ENCODE results near the gene LAGE3. TPM values are rescaled to one million over a fixed set of nuclear protein-coding genes. Genes with fewer than 3 reads are reported as not detected.

LAGE3 gene
- total RNA-seq, 2 experiments from 2014 or later, result 49.6 to 51.0 TPM

- no peaks in the 10 kb centered on the region for H3K9me3 Mint-ChIP-seq (ENCODE audit: insufficient read depth)
- no peak overlapping the region for H3K4me3 Mint-ChIP-seq
- ATAC-seq (no peak), DNase-seq (no peak)
- POLR2A ChIA-PET, result no interaction called here
- peaks cover under 1% of the 10 kb centered on the region for H3K36me3 Mint-ChIP-seq (ENCODE audit: low read depth)
- H3K4me1 Mint-ChIP-seq (ENCODE audit: low read depth), result peaks cover 5% of the 10 kb centered on the region
- H3K27me3 Mint-ChIP-seq (ENCODE audit: low read depth), result no peaks in the 10 kb centered on the region
- no peak overlapping the region for H3K27ac Mint-ChIP-seq
- CTCF ChIA-PET, result no interaction called here
Observed at GRCh38 chrX:154494715-154495114, 15.6 kb upstream of the LAGE3 start.

GRCh38 chrX:154490414-154491083, 11.5 kb upstream of the LAGE3 start, which contains the start of gene SLC10A3:
TSS of gene SLC10A3 (minus strand) at chrX:154490629. CDS start at chrX:154488940, 1,689 bp downstream.
- POLR2A ChIA-PET, result interaction anchor here (0.7 to 1.6 kb wide), 6 partner anchors 9 to 91 kb away, joined by 3 to 6 read pairs (median 3); partner anchors contain the start of genes FAM3A and PLXNA3
- Mint-ChIP-seq H3K4me1 (ENCODE audit: low read depth) (peaks cover 24% of the 10 kb centered on the region), H3K4me3 (peak within 1 kb of the TSS; percentile 85), H3K36me3 (ENCODE audit: low read depth) (peaks cover 13% of the 10 kb centered on the region), H3K27me3 (ENCODE audit: low read depth) (no peaks in the 10 kb centered on the region), H3K9me3 (ENCODE audit: insufficient read depth) (no peaks in the 10 kb centered on the region), H3K27ac (peak within 1 kb of the TSS; percentile 96)
- ATAC-seq (peak; percentile 92), DNase-seq (peak; percentile 92)
- CTCF ChIA-PET, result interaction anchor here (1.2 to 2.2 kb wide), 7 partner anchors 9 to 93 kb away, joined by 3 to 6 read pairs (median 5); partner anchors contain the start of gene RPL10

- Mint-ChIP-seq H3K27ac (peak overlapping the region; percentile 91), H3K36me3 (ENCODE audit: low read depth) (peaks cover 16% of the 10 kb centered on the region), H3K4me1 (ENCODE audit: low read depth) (peaks cover 24% of the 10 kb centered on the region), H3K4me3 (peak overlapping the region; percentile 85), H3K9me3 (ENCODE audit: insufficient read depth) (no peaks in the 10 kb centered on the region), H3K27me3 (ENCODE audit: low read depth) (no peaks in the 10 kb centered on the region)
- DNase-seq (peak; percentile 53), ATAC-seq (peak; percentile 31)
- CTCF ChIA-PET, result interaction anchor here (1.2 to 2.2 kb wide), 7 partner anchors 9 to 92 kb away, joined by 3 to 7 read pairs (median 5); partner anchors contain the start of gene RPL10
- POLR2A ChIA-PET, result interaction anchor here (0.6 to 1.6 kb wide), 7 partner anchors 9 to 91 kb away, joined by 3 to 6 read pairs (median 3); partner anchors contain the start of genes FAM3A and PLXNA3
Observed at GRCh38 chrX:154490021-154490413, 10.9 kb upstream of the LAGE3 start.

GRCh38 chrX:154489182-154489581, 10.1 kb upstream of the LAGE3 start:
- ATAC-seq (no peak), DNase-seq (no peak)
- ChIA-PET CTCF (interaction anchor here (1.2 to 1.8 kb wide), 4 partner anchors 30 to 90 kb away, joined by 3 to 7 read pairs (median 6); partner anchors contain the start of gene RPL10), POLR2A (interaction anchor here (0.5 to 0.9 kb wide), 6 partner anchors 11 to 91 kb away, joined by 3 to 4 read pairs (median 4); partner anchors contain the start of gene RPL10)
- H3K9me3 Mint-ChIP-seq (ENCODE audit: insufficient read depth), result no peaks in the 10 kb centered on the region
- no peaks in the 10 kb centered on the region for H3K27me3 Mint-ChIP-seq (ENCODE audit: low read depth)
- peaks cover 28% of the 10 kb centered on the region for H3K4me1 Mint-ChIP-seq (ENCODE audit: low read depth)
- peak overlapping the region; percentile 85 for H3K4me3 Mint-ChIP-seq
- H3K27ac Mint-ChIP-seq, result peak overlapping the region; percentile 91
- H3K36me3 Mint-ChIP-seq (ENCODE audit: low read depth), result peaks cover 19% of the 10 kb centered on the region

- H3K4me1 Mint-ChIP-seq (ENCODE audit: low read depth), result peaks cover 33% of the 10 kb centered on the region
- peaks cover 22% of the 10 kb centered on the region for H3K36me3 Mint-ChIP-seq (ENCODE audit: low read depth)
- ChIA-PET CTCF (interaction anchor here (1.2 to 1.8 kb wide), 3 partner anchors 29 to 39 kb away, joined by 3 to 7 read pairs (median 4); no protein-coding TSS in a partner anchor), POLR2A (interaction anchor here (0.5 to 1.6 kb wide), 4 partner anchors 11 to 90 kb away, joined by 3 to 4 read pairs (median 4); no protein-coding TSS in a partner anchor)
- no peaks in the 10 kb centered on the region for H3K27me3 Mint-ChIP-seq (ENCODE audit: low read depth)
- H3K27ac Mint-ChIP-seq, result no peak overlapping the region
- H3K4me3 Mint-ChIP-seq, result peak overlapping the region; percentile 85
- ATAC-seq (no peak), DNase-seq (no peak)
- H3K9me3 Mint-ChIP-seq (ENCODE audit: insufficient read depth), result no peaks in the 10 kb centered on the region
Observed at GRCh38 chrX:154488336-154489075, 9.4 kb upstream of the LAGE3 start.

GRCh38 chrX:154487518-154488290, 8.6 kb upstream of the LAGE3 start:
- CTCF ChIA-PET, result interaction anchor here (1.8 kb wide), 1 partner anchor 39 kb away, joined by 4 read pairs; no protein-coding TSS in a partner anchor
- no peak for DNase-seq
- H3K27ac Mint-ChIP-seq, result no peak overlapping the region
- H3K4me1 Mint-ChIP-seq (ENCODE audit: low read depth), result peaks cover 37% of the 10 kb centered on the region
- H3K27me3 Mint-ChIP-seq (ENCODE audit: low read depth), result no peaks in the 10 kb centered on the region
- ATAC-seq, result no peak
- H3K36me3 Mint-ChIP-seq (ENCODE audit: low read depth), result peaks cover 25% of the 10 kb centered on the region
- POLR2A ChIA-PET, result interaction anchor here (0.6 to 2.4 kb wide), 5 partner anchors 29 to 139 kb away, joined by 3 to 8 read pairs (median 4); partner anchors contain the start of gene FAM3A
- no peak overlapping the region for H3K4me3 Mint-ChIP-seq
- no peaks in the 10 kb centered on the region for H3K9me3 Mint-ChIP-seq (ENCODE audit: insufficient read depth)

- Mint-ChIP-seq H3K36me3 (ENCODE audit: low read depth) (peaks cover 25% of the 10 kb centered on the region), H3K9me3 (ENCODE audit: insufficient read depth) (no peaks in the 10 kb centered on the region), H3K4me3 (peak within 1 kb of the TSS; percentile 77), H3K4me1 (ENCODE audit: low read depth) (peaks cover 41% of the 10 kb centered on the region), H3K27me3 (ENCODE audit: low read depth) (no peaks in the 10 kb centered on the region), H3K27ac (peak within 1 kb of the TSS; percentile 77)
- ATAC-seq (peak; percentile 10), DNase-seq (peak; percentile 57)
- CTCF ChIA-PET, result interaction anchor here (1.8 kb wide), 1 partner anchor 40 kb away, joined by 4 read pairs; no protein-coding TSS in a partner anchor
- POLR2A ChIA-PET, result interaction anchor here (0.6 to 2.4 kb wide), 5 partner anchors 30 to 138 kb away, joined by 3 to 8 read pairs (median 3); partner anchors contain the start of genes FAM3A and RPL10
Observed at GRCh38 chrX:154486396-154487207, 7.5 kb upstream of the LAGE3 start, which contains the start of gene UBL4A. TSS of gene UBL4A (minus strand) at chrX:154486615. CDS start at chrX:154486584, 31 bp downstream.

GRCh38 chrX:154486052-154486395, 6.9 kb upstream of the LAGE3 start:
- Mint-ChIP-seq H3K9me3 (ENCODE audit: insufficient read depth) (no peaks in the 10 kb centered on the region), H3K27me3 (ENCODE audit: low read depth) (no peaks in the 10 kb centered on the region), H3K4me3 (peak overlapping the region; percentile 69), H3K4me1 (ENCODE audit: low read depth) (peaks cover 36% of the 10 kb centered on the region), H3K36me3 (ENCODE audit: low read depth) (peaks cover 25% of the 10 kb centered on the region), H3K27ac (no peak overlapping the region)
- ChIA-PET CTCF (no interaction called here), POLR2A (interaction anchor here (0.9 to 2.4 kb wide), 3 partner anchors 27 to 88 kb away, joined by 3 to 8 read pairs (median 3); partner anchors contain the start of genes FAM3A and RPL10)
- DNase-seq, result peak; percentile 49
- ATAC-seq, result peak; percentile 12

GRCh38 chrX:154485150-154486051, 6.3 kb upstream of the LAGE3 start:
- H3K36me3 Mint-ChIP-seq (ENCODE audit: low read depth), result peaks cover 25% of the 10 kb centered on the region
- POLR2A ChIA-PET, result interaction anchor here (0.5 to 2.4 kb wide), 4 partner anchors 27 to 87 kb away, joined by 3 to 8 read pairs (median 4); partner anchors contain the start of genes FAM3A and RPL10
- peak overlapping the region; percentile 69 for H3K4me3 Mint-ChIP-seq
- H3K27ac Mint-ChIP-seq, result peak overlapping the region; percentile 70
- H3K9me3 Mint-ChIP-seq (ENCODE audit: insufficient read depth), result no peaks in the 10 kb centered on the region
- peaks cover 37% of the 10 kb centered on the region for H3K4me1 Mint-ChIP-seq (ENCODE audit: low read depth)
- DNase-seq (no peak), ATAC-seq (no peak)
- CTCF ChIA-PET, result no interaction called here
- H3K27me3 Mint-ChIP-seq (ENCODE audit: low read depth), result no peaks in the 10 kb centered on the region

Data from activated CD8-positive, alpha-beta T cell treated with anti-CD3 and anti-CD28 coated beads, Interleukin-2, amount 10 ng/mL, durations not matched to agents 7 days and 5 days (primary cell).